Measurements from ENCODE around the gene WBP11.

WBP11 gene

DNA sequence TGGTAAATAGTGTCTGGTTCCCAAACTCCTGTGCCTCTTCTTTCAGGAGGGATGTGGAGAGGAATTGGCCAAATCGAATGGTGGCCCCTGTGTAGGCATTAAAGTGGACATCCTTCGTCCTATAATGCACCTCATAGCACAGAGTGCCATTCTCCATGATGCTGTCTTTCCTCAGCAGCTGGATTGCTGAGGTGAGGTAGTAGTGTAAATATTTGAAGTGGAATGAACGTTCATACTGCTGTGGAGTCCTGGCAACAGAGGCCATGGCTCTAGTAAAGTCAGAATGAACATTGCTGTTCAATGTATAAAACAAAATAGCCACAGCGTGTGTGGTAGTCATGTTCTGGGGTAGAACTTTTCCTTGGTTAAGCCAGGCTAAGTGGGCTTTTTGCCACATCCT, 37.3 kb upstream of the WBP11 start:
- ChIA-PET CTCF (interaction anchor here (0.5 kb wide), 1 partner anchor 206 kb away, joined by 3 read pairs; no protein-coding TSS in a partner anchor), POLR2A (ENCODE audit: low non-redundant PET) (no interaction called here)
- TF ChIP-seq, protein P1, sequence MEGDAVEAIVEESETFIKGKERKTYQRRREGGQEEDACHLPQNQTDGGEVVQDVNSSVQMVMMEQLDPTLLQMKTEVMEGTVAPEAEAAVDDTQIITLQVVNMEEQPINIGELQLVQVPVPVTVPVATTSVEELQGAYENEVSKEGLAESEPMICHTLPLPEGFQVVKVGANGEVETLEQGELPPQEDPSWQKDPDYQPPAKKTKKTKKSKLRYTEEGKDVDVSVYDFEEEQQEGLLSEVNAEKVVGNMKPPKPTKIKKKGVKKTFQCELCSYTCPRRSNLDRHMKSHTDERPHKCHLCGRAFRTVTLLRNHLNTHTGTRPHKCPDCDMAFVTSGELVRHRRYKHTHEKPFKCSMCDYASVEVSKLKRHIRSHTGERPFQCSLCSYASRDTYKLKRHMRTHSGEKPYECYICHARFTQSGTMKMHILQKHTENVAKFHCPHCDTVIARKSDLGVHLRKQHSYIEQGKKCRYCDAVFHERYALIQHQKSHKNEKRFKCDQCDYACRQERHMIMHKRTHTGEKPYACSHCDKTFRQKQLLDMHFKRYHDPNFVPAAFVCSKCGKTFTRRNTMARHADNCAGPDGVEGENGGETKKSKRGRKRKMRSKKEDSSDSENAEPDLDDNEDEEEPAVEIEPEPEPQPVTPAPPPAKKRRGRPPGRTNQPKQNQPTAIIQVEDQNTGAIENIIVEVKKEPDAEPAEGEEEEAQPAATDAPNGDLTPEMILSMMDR (conservative IDR thresholded peaks at IDR 0.05; ENCODE audit: low read depth): no peak
- DNase-seq (ENCODE audit: low spot score): no peak
- H3K27ac ChIP-seq: no peak overlapping the region

DNA sequence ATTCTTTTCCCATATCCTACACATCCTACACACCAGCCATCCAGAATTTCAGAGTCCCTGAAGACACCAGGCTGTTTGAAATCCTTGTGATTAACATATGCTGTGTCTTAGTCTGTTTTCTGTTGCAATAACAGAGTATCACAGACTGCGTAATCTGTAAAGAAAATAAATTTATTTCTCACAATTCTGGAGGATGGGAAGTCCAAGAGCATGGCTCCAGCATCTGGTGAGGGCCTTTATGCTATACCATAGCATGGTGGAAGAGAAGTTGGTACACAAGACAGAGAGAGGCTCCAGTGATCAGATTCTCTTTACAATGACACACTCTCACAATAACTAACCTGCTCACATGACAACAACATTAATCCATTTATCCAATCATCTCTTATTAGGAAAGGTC, 36.0 kb upstream of the WBP11 start:
- no peak for DNase-seq (ENCODE audit: low spot score)
- TF ChIP-seq, protein P1 (conservative IDR thresholded peaks at IDR 0.05; ENCODE audit: low read depth): no peak
- POLR2A ChIA-PET (ENCODE audit: low non-redundant PET): no interaction called here
- H3K27ac ChIP-seq: no peak overlapping the region
- CTCF ChIA-PET: no interaction called here

DNA sequence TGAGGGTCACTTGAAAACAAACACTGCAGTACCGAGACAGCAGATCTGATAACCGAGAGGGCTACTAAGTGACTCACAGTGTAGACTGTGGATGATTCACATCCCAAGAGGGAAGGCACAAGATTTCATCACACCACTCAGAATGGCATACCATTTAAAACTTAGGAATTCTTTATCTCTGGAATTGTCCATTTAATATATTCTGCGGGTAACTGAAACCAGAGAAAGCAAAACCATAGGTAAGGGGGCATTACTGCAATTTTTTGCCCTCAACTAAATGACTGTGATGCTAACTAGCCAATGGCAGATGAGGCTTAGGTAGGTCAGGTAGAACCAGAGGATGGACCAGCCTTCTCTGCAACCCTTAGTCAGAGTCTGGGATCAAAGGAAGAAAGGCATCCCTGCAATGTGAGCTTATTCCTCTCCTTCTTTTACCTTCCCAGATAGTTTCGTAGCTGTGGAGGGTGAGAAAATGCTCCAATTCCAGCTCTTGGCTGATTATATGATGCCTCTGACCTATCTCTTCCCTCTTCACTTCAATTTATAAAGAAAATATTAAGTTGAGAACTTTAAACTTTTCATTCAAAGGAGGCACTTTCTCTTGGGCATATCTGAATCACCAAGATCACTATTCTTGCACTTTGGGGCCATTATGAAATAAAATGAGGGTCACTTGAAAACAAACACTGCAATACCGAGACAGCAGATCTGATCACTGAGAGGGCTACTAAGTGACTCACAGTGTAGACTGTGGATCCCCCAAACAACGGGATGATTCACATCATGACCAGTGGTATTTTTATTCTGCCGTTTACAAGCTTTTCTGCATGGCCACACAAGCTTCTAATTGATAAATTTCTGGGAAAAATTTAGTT, 33.3 kb upstream of the WBP11 start:
- ChIA-PET CTCF (no interaction called here), POLR2A (ENCODE audit: low non-redundant PET) (no interaction called here)
- no peak overlapping the region for H3K27ac ChIP-seq
- TF ChIP-seq, protein P1 (conservative IDR thresholded peaks at IDR 0.05; ENCODE audit: low read depth): no peak
- peak; percentile 35 for DNase-seq (ENCODE audit: low spot score)

DNA sequence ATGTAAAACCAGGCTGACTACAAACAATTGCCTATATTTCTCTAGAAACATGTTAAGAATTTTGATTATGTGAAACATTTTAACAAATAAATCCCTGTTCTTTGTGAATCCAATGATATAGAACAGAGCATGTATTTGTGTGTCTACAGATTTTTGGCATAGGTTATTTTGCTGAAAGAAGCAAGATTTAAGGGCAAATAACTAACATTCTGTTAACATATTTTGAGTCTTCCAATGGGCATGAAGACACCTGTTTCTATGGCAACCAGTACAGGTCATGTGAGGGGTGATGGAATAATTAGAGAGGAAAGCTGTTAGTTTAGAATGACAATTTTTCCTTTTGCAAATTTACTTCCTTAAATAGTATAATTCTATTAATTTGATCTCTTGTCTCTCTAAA, 31.2 kb upstream of the WBP11 start:
- CTCF ChIA-PET: interaction anchor here (0.6 kb wide), 1 partner anchor 436 kb away, joined by 3 read pairs; no protein-coding TSS in a partner anchor
- POLR2A ChIA-PET (ENCODE audit: low non-redundant PET): no interaction called here

DNA sequence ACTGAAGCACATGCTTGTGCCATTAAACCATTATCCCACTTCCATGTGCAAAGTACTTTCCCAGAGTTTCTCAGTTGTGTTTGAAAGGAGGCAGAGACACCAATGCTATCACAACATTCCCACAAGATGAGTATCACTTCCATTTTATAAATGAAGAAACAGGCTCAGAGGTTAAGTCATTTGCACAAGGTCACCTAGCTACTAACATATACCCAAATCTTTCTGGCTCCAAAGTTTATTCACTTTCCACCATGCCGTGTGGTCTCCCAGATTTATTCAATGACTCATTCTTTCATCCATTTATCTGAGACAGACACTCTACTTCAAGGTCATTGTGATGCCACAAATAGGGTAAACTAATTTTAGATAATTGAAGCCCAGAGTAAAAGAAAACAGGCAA, 30.7 kb upstream of the WBP11 start:
- TF ChIP-seq, protein P1 (conservative IDR thresholded peaks at IDR 0.05; ENCODE audit: low read depth): no peak
- no peak for DNase-seq (ENCODE audit: low spot score)
- CTCF ChIA-PET: interaction anchor here (0.6 kb wide), 1 partner anchor 436 kb away, joined by 3 read pairs; no protein-coding TSS in a partner anchor
- no peak overlapping the region for H3K27ac ChIP-seq
- POLR2A ChIA-PET (ENCODE audit: low non-redundant PET): no interaction called here

More for the DNA sequence above, 31.2 kb upstream of the WBP11 start:
- DNase-seq (ENCODE audit: low spot score): no peak
- no peak overlapping the region for H3K27ac ChIP-seq
- TF ChIP-seq, protein P1 (conservative IDR thresholded peaks at IDR 0.05; ENCODE audit: low read depth): no peak

DNA sequence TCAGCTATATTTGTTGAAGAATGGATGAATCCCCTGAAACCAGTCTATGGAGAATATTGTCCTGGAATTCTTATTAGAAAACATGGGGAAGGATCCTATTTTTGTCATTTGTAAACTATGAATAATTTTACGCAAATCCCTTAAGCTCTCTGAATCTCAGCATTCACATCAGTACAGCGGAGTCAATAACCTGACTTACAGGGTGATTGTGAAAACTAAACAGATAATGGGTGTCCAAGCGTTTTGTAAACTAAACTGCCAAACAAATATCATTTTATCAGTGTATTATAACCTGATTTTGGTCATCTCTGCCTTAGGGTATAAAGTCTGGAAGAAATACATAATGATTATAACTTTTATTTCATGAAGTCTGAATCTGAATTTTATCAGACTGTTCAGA, 30.1 kb upstream of the WBP11 start:
- ChIA-PET CTCF (no interaction called here), POLR2A (ENCODE audit: low non-redundant PET) (no interaction called here)
- no peak for DNase-seq (ENCODE audit: low spot score)
- no peak overlapping the region for H3K27ac ChIP-seq
- TF ChIP-seq, protein P1 (conservative IDR thresholded peaks at IDR 0.05; ENCODE audit: low read depth): no peak

Data from RWPE1 (cell line).